WERI-Rb-1 (cell line): Measurements from ENCODE around the gene DRG1.

Experiments used
- DNase-seq: peaks from one replicate; pipeline ENCODE4 v3.0.0-alpha.2; 2020
- H3K27ac ChIP-seq: fragments of 250-450 bp; sonication (Bioruptor Pico); 2 replicates; pipeline ENCODE4 v1.5.1; 2020; ENCODE audit warnings: mild to moderate bottlenecking, moderate library complexity
- H3K27me3 ChIP-seq: fragments of 250-450 bp; sonication (Bioruptor Pico); 2 replicates; pipeline ENCODE4 v1.5.1; 2021; ENCODE audit warnings: mild to moderate bottlenecking, low read depth, moderate library complexity; ENCODE audit not compliant: insufficient read depth, severe bottlenecking
- H3K36me3 ChIP-seq: fragments of 250-450 bp; sonication (Bioruptor Pico); 2 replicates; pipeline ENCODE4 v1.5.1; 2020; ENCODE audit warnings: mild to moderate bottlenecking, moderate library complexity
- H3K4me3 ChIP-seq: 2 replicates; pipeline ENCODE4 v1.5.1; 2011; ENCODE audit warnings: low read depth, mild to moderate bottlenecking, control low read depth, low read length
- H3K9me3 ChIP-seq: fragments of 250-450 bp; sonication (Bioruptor Pico); 2 replicates; pipeline ENCODE4 v1.5.1; 2021; ENCODE audit warnings: mild to moderate bottlenecking, moderate library complexity; ENCODE audit not compliant: severe bottlenecking
- CTCF ChIP-seq: IDR thresholded peaks from 2 replicates; pipeline ENCODE4 v1.5.1; 2011; ENCODE audit warnings: low read depth, mild to moderate bottlenecking, control low read depth, inconsistent platforms, low read length

The DRG1 gene

DNA sequence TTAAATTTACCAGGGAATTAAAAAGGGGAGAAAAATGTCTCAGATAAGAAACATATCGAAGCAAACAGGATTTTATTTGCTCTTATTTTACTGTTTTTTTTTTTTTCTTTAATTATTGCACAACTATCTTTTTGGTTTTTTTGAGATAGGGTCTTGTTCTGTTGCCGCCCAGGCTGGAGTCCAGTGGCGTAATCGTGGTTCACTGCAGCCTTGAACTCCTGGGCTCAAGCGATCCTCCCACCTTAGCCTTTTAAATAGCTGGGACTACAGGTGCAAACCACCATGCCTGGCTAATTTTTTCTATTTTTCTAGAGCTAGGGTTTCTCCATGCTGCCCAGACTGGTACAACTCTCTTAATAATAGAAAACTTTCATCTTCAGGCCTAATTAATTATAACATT lies 32.5 kb downstream of the DRG1 start:
- Histone ChIP-seq H3K27me3 (no peaks in the 10 kb centered on the region), H3K4me3 (no peak overlapping the region), H3K27ac (no peak overlapping the region), H3K9me3 (no peaks in the 10 kb centered on the region), H3K36me3 (peaks cover 86% of the 10 kb centered on the region)
- TF ChIP-seq CTCF: no peak
- DNase-seq: no peak

- Histone ChIP-seq H3K36me3 (peaks cover 90% of the 10 kb centered on the region), H3K27me3 (no peaks in the 10 kb centered on the region), H3K4me3 (no peak overlapping the region), H3K9me3 (no peaks in the 10 kb centered on the region), H3K27ac (no peak overlapping the region)
- TF ChIP-seq CTCF: no peak
- DNase-seq: no peak
These were observed 36.7 kb downstream of the DRG1 start for GRCh38 chr22:31436132-31436531.

- DNase-seq: no peak
- no peak overlapping the region for H3K4me3 ChIP-seq
- TF ChIP-seq CTCF: no peak
- no peak overlapping the region for H3K27ac ChIP-seq
- no peaks in the 10 kb centered on the region for H3K9me3 ChIP-seq
- no peaks in the 10 kb centered on the region for H3K27me3 ChIP-seq
- peaks cover 96% of the 10 kb centered on the region for H3K36me3 ChIP-seq
These were observed 40.4 kb downstream of the DRG1 start for GRCh38 chr22:31439808-31440207.

DNA sequence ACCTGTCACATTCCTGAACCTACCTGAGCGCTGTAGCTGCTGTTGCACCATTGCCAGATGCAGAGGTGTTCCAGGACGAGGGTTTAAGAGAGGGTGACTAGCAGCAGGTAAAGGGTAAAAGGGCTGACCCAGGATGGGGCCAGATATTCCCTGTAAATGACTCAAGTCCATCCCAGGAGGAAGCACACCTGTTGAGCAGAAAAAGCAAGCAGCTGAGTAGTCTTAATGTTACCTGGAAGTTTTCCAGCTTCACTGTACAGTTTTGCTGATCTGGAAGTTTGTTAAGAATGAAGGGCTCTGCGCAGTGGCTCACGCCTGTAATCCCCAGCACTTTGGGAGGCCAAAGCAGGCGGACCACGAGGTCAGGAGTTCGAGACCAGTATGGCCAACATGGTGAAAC lies 41.3 kb downstream of the DRG1 start:
- Histone ChIP-seq H3K4me3 (no peak overlapping the region), H3K27me3 (no peaks in the 10 kb centered on the region), H3K27ac (no peak overlapping the region), H3K9me3 (no peaks in the 10 kb centered on the region), H3K36me3 (peaks cover 95% of the 10 kb centered on the region)
- no peak for DNase-seq
- TF ChIP-seq CTCF: no peak

- no peak overlapping the region for H3K27ac ChIP-seq
- DNase-seq: no peak
- peaks cover 91% of the 10 kb centered on the region for H3K36me3 ChIP-seq
- no peaks in the 10 kb centered on the region for H3K9me3 ChIP-seq
- TF ChIP-seq CTCF: no peak
- H3K27me3 ChIP-seq: no peaks in the 10 kb centered on the region
- H3K4me3 ChIP-seq: no peak overlapping the region
These were observed 42.2 kb downstream of the DRG1 start for GRCh38 chr22:31441652-31442051.

- no peak overlapping the region for H3K27ac ChIP-seq
- DNase-seq: no peak
- no peaks in the 10 kb centered on the region for H3K27me3 ChIP-seq
- no peak for TF ChIP-seq CTCF
- H3K9me3 ChIP-seq: no peaks in the 10 kb centered on the region
- no peak overlapping the region for H3K4me3 ChIP-seq
- H3K36me3 ChIP-seq: peaks cover 92% of the 10 kb centered on the region
These were observed 43.5 kb downstream of the DRG1 start for GRCh38 chr22:31442768-31443489.
